CD4-positive, alpha-beta T cell treated with Interleukin-4 for 4 hours (primary cell): ENCODE measurements around the gene PDLIM1.
"Not testable (repeated sequence)": the region's sequence is repeated elsewhere in the genome, so short reads cannot be mapped to it uniquely, and the experiment has no call there.

Experiments used
- DNase-seq: peaks from one replicate; pipeline ENCODE4 v3.0.0-alpha.2; 2020

PDLIM1 gene

DNA sequence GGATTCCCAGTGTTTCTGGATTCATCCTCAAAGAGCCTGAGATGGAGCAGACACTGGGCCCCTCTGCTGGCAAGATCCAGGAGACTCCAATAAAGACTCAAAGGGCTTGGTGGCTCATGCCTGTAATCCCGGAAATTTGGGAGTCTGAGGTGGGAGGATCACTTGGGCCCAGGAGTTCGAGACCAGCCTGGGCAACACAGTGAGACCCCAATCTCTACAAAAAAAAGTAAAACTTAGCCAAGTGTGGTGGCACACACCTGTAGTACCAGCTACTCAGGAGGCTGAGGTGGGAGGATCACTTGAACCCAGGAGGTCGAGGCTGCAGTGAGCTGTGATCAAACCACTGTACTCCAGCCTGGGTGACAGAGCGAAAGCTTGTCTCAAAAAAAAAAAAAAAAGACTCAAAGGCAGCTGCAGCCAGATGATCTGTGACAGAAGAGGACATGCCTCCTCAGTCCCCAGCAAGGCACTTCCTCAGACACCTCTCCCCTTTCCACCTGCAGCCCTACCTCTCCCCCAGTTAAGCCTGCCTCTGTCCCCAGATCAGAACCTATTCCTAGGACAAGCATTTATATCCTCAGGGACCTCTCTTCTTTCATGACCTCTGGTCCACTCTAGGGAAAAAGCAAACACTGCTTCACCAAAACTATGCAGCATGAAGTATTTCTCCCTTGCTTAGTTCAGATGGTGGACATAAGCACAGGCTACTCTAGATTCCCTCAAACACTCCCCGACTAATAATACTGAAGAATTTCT lies 27.9 kb downstream of the PDLIM1 start:
- no peak for DNase-seq

DNA sequence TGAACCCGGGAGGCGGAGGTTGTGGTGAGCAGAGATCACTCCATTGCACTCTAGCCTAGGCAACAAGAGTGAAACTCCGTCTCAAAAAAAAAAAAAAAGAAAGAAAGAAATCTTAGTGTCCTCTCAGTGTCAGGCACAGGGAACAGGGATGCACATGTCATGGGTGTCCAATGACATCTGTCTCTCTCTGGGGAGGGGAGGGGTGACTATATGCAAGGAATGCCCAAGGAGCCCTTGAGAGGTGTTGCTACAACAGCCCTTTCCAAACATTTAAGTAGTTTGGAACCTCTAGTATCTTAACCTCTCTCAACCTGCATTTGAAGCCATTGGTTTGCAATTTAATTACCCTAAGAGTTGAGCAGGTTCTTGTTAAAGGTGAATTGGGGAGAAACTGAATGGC lies 28.9 kb downstream of the PDLIM1 start:
- no peak for DNase-seq

DNA sequence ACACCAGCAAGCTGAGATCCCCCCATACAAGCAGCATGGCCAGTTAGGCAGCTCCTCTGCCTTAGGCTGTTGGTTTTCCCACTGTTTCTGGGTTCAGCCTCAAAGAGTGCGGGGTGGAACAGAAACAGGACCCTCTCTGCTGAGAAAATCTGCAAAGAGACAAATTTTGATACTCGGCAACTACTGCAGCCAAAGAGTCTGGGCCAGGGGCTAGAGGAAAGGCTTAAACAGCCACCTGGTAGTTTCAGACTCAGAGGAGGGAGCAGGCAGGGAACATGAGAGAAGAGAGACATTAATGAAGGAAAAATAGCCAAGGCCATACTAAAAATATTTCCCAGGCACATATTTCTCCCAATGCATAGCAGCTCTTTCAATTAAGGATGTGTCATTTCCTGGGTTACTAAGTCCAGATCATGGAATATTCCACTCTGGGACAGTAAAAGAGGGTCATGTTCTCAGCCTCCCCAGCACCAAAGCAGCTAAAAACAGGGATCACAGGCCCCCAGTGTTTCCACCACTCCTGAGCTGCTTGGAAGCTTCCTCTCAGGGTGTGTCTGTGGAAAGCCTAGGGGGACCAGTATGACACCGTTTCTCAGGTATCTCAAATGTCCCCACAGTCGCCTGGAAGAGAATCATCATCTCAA lies 29.8 kb downstream of the PDLIM1 start:
- no peak for DNase-seq

DNA sequence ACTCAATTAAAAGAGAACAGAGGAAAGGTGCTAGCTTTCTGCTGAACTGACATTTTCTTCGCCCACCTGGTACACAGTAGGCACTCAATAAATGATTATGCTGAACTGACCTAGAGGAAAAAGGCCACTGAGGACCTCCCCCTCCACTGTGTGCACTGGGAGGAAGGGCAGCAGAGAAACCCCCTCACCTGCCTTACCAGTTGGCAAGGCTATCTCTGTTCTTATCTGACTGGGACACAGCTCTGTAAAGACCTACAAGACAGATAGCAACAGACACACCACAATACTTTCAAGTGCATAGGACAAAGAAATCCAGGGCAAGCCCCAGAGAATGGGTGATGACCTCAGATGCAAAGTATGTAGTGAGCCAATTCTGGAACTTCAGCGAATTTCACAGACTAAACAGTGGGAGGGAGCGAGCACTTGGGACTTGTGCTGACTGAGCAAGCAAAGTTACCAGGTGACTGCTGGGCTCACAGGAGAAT lies 30.4 kb downstream of the PDLIM1 start:
- no peak for DNase-seq

DNA sequence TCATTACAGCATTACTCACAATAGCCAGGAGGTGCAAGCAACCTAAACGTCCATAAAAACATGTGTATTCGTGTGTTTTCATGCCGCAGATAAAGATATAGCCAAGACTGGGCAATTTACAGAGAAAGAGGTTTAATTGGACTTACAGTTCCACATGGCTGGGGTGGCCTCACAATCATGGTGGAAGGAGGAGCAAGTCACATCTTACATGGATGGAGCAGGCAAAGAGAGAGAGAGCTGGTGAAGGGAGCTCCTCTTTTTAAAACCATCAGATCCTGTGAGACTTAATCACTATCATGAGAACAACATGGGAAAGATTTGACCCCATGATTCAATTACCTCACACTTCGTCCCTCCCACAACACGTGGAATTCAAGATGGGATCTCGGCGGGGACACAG lies 33.0 kb downstream of the PDLIM1 start:
- DNase-seq, result no peak

DNA sequence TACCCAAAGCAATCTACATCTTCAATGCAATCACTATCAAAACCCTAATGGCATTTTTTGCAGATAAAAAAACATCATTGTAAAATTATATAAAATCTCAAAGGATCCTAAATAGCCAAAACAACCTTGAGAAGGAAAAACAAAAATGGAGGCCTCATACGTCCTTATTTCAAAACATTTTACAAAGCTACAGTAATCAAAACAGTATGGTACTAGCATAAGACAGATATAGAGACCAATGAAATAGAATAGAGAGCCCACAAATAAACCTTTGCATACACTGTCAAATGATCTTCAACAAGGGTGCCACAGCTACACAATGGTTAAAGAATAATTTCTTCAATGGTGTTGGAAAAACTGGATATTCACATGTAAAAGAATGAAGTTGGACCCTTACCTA lies 34.5 kb downstream of the PDLIM1 start:
- no peak for DNase-seq

DNA sequence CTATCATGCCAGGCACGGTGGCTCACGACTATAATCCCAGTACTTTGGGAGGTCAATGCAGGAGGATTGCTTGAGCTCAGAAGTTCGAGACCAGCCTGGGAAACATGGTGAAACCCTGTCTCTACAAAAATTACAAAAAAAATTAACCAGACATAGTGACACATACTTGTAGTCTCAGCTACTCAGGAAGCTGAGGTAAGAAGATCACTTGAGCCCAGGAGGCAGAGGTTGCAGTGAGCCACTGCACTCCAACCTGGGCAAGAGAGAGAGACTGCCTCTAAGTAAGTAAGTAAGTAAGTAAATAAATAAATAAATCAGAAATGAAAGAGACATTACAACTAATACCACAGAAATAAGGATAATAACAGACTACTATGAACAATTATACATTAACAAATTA lies 36.2 kb downstream of the PDLIM1 start:
- DNase-seq, result no peak

DNA sequence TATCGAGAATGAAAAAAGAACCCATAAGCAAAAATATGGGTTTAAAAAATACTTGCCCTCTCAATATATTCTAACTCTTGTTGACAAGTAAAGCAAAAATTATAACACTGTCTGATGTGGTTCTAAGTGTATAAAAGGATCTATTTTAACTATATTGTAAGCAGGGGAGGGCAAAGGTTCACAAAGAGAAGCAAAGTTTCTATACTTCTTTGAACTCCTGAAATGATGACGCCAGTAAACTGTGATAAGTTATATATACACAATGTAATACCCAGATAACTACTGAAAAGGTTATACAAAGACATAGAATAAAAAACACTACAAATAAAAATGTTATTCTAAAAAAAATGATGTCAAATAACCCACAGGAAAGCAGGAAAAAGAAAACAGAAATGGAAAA lies 37.1 kb downstream of the PDLIM1 start:
- no peak for DNase-seq

DNA sequence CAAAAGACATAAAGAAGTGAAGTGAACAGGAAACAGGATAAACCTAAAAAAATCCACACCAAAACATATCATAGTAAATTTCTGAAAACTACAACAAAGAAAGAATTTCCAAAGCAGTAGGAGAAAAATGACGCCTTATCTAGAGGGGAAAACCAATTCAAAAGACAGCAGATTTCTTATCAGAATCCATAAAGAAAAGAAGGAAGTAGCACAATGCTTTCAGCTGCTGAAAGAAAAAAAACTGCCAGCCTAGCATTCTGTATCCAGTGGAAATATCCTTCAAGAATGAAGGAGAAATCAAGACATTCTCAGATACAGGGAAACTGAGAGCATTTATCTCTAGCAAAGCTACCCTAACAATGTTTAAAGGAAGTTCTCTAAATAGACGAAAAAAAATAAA lies 37.8 kb downstream of the PDLIM1 start:
- no peak for DNase-seq

DNA sequence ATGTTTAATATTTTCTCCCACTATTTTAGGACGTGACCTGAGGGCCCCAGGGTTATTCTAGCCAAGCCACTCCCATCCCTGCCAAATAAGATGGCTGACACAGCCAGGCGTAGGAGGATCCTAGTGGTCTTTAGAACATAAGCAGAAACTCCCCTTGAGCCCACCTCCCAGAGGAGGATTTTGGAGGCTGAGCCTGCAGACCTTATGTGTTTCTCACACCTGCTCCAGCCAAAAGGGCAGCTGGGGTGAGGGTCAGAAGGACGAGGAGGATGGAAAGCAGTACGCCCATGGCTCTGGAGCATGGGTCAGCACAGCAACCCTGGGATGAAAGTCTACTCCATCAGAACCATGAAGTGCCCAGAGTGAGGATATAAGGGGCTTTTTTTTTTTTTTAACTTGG lies 39.9 kb downstream of the PDLIM1 start:
- DNase-seq, result no peak

DNA sequence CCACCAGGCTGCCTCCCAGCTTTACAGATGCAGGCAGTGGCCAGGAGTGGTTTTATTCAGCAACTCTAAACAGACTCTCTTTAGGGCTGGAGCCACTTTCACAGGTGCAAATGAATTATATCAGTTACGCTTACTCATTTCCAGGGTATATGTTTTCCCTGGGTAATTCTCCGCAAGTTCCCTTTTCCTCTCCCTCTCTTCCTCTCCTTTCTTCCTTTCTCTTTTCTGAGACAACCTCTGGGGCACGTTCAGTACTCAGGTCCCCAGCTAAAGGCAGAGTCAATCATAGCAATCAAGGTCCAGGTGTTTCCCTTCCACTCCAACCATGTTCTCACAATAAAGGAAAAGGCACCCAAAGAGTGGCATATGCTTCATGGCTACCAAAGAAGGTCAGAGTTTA lies 41.3 kb downstream of the PDLIM1 start:
- DNase-seq, result no peak

DNA sequence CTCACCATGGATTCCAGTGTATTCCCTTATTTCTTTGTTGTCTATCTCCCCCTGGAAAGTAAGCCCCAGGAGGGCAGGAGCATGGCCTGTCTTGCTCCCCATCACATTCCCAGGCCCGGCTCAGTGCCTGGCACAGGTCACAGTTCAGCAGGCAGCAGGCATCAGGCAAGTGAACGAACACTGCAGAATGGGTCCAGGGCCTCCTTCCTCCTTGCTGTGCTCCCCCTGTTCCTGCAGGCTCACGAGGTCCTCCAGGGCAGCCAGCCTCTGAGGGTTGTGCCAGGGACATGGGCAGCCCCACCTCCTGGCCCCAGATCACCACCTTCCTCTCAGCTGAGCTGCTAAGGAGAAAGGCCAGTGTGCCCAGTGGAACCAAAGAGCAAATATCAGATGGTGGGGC lies 41.8 kb downstream of the PDLIM1 start:
- DNase-seq, result no peak

DNA sequence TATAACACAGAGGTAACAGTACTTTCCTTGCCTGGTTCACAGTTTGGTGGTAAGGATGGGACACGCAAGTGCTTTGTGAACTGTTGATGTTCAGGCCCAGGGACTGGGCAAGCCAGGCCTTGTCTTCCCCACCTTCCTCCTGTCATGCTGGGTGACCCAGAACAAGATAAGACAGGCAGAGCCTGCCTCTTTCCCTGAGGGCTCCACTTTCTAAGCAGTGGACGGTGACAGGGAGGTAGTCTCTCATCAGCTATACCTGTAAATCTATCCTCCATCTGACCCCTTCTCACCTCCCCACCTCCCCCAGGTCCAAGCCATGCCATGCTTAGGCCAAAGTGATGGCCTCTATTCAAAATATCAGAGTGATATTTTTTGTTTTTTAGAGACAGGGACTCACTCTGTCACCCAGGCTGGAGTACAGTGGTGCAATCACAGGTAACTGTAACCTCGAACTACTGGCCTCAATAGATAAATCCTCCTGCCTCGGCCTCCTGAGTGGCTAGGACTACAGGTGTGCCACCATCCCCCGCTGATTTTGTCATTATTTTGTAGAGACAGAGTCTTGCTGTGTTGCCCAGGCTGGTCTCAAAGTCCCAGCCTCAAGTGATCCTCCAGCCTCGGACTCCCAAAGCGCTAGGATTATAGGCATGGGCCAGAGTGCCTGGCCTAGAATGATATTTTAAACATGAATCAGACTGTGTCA lies 42.8 kb downstream of the PDLIM1 start:
- DNase-seq, result no peak

DNA sequence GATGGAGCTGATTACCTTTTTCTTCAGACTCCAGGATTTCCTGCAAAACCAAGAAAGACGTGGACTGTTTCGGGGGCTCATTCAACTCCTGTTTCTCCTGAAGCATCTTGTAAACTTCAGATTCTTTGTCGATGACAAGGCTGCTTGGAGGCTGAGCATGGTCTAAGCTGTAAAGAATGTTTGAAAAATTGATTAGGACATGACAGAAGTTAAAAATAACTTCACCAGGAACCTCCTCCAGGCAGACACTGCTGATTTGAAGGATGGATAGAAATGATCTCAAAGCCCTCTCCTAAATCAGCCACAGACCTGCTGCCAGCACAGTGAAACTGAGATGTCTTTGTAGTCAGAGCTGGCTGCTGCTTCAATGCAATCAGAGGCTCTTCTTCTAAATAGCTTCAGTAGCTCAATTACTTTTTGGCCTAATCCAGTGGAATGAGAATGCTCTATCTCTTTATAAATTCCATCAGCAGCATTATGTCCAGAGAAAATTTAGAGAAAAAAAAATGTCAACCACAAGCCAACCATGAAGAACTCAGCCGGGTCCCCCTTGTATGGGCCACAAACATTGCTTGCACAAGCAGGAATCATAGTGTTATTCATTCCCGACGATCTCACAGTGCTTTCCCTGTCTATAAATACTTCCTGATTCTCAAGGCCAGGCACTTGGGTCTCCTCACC lies 43.5 kb downstream of the PDLIM1 start:
- no peak for DNase-seq

DNA sequence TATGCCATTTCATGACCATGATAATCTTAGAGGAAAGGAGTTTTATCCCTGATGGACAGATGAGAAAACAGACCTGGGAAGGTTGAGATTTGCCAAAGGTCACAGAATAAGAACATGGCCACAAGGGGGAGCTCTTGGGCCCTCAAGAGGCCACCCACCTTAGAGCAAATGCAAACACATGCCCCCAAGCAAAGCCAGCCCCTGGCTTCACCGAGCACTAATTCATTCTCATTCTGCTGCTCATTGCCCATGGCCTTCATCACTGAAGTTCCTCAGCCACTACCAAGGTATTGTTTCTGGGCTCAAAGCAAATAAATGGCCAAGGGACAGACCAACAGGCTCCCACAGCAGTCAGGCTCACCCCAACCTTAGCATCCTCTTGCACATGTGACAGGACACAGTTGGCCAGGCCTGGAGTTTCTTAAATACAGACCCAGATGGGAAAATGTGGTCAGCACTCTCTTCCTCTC lies 44.2 kb downstream of the PDLIM1 start:
- DNase-seq, result peak; percentile 51

DNA sequence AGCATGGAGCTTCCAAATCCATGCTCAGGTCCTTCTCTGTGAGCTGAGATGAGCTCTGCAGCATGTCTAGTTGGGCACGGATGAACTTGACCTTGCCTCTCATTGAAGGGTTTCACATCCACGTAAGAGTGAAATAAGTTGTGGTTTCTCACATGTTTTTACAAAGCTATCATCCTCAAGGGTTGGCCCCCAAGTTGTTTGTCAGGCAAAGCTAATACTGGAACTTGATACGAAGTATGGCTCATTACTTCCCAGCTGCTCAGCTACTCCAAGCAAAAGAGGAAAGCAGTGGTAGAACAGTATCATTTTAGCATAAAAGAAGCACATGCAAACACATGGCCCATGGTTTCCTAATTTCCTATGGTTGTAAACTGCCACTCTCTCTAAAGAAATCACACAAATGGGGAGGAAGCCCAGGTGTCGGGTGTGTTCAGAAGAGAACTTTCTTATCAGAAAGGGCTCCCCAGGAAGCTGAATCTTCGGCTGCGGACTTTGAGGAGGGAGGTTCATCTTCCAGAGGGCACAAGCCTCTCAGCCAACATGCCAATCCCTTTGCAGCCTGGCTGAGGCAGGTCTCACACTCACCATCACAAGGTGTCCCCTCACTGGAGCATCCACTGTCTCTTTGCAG lies 45.3 kb downstream of the PDLIM1 start:
- DNase-seq, result no peak

DNA sequence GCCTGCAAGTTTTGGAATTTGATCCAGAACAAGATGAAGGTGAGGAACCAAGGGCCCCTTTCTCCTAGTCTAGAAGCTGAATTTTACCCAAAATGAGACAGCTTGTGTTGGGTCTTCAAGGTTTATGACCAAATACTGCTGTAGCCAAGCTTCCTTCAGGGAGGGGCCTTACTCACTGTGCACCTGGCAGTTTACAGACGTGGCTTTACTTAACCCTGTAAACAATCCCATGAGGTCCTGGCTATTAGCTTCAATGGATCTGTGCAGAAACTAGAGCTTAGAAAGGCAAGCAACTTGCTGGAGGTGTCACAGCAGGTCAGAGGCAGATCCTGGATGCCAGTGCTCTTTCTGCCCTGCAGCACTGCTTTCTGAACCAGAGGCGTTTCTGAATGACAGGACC lies 46.7 kb downstream of the PDLIM1 start:
- DNase-seq, result no peak

DNA sequence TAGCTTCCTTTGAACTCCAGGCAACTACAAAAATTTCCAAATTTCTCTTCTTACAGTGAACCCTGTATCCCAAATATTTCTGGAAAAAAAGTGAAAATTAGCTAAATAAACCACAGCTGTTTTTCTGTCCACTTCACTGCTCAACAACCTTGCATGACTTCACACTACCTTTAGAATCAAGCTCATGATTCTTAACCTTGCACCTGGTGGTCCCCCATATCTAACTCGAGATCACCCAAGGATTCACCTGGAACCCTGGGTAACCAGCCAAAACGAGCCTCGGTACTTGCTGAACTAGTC lies 47.5 kb downstream of the PDLIM1 start:
- DNase-seq, result no peak

DNA sequence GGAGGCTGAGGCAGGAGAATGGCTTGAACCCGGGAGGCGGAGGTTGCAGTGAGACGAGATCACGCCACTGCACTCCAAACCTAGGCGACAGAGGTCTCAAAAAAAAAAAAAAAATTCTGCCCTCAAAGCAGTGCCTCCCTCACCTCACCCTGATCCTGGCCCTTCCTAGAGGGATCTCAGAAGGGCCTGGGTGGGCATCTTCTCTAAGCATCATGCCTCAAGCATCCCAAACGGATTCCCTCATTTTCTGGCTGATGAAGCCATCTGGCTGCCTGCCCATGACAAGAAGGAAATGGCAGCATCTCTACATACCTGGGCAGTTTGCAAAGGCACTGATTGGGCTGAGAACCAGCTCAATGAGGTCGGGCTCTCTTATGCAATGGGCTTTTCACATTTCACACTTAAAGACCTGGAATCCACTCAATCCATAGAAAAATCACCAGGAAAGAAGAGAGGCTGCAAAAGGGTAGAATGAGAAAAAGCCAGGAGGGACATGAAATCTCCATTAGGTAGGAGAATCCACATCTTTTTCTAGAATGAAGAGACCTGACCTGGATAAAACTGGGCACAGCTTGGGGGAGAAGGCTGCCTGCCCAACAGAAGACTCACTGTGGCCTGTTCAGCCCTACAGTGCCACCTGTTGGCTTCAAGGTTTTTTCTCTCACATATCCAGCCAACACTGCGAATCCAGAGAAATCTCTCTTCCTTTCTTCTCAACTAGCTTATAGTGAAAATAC lies 48.1 kb downstream of the PDLIM1 start:
- DNase-seq, result no peak

DNA sequence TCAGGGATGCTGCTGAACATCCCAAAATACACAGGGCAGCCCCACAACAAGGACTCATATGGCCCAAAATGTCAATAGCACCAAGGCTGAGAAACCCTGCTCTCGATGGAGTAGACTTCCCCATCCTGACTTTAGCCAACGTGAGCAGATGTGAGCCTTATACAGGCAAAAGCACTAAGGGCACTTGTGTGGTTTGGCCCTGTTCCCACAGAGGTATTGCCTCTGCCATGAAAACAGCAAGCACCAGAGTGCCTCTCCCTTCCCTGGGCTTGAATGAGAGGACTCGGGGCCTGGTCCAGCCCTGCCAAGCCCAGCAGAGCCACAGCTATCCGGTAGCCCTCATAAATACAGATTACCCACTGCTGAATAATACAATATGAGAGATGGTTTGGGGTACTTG lies 49.3 kb downstream of the PDLIM1 start:
- no peak for DNase-seq

DNA sequence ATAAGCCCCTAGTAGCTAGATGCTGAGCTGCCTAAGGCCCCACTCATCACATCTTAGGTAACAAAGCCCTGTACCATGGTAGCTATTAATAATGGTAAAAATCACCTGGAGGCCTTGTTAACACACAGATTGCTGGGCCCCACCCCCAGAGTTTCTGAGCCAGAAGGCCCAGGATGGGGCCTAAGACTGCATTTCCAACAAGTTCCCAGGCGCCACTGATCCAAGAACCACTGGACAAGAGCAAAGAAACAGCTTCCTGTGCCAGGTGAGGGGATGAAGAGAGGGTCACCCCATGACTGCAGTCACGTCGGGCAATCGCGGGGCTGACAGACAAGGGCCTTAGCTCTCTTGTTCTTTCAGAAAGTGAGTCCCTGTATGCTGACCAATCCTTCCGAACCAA lies 50.0 kb downstream of the PDLIM1 start:
- no peak for DNase-seq

DNA sequence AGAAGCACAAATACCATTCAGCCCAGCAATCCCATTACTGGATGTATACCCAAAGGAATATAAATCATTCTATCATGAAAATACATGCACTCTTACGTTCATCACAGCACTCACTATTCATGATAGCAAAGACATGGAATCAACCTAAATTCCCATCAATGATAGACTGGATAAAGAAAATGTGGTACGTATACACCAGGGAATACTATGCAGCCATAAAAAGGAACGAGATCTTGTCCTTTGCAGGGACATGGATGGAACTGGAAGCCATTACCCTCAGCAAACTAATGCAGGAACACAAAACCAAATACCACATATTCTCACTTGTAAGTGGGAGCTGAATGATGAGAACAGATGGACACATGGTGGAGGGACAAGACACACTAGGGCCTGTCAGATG lies 50.7 kb downstream of the PDLIM1 start:
- DNase-seq, result not testable (repeated sequence)
